HepG2 (cell line): ENCODE data around the gene CPA5. TPM values are rescaled to one million over a fixed set of nuclear protein-coding genes. Genes with fewer than 3 reads are reported as not detected.

Experiments
- ATAC-seq: fragments of 200-7000 bp; cut with Tn5 transposase; 3 replicates; pipeline ENCODE4 v1.9.1; 2020; ENCODE audit warnings: mild to moderate bottlenecking, moderate library complexity
- BruUV-seq: library from RNA; stranded (reverse); fragments of 400-500 nt; replicated peaks from 2 replicates; lab custom pipeline; 2021; lab: Mats Ljungman, UMichigan
- CTCF ChIA-PET: fragments of 300-600 bp; formaldehyde crosslinking; extraction: SDS; loops from one replicate; lab custom pipeline; 2021; ENCODE audit warnings: low total read pairs, inconsistent platforms, low intra/inter-chr PET ratio; lab: Yijun Ruan, JAX
- POLR2A ChIA-PET: fragments of 350-600 bp; sonication (Branson Sonifier 250); formaldehyde crosslinking; loops from one replicate; lab custom pipeline; 2020; ENCODE audit warnings: antibody characterized with exemption, inconsistent platforms; lab: Yijun Ruan, JAX
- DNase-seq: peaks from one replicate; pipeline ENCODE4 v3.0.0-alpha.2; 2015; ENCODE audit warnings: low spot score
- FAIRE-seq: peaks from 3 replicates; lab custom pipeline; 2011; peaks lifted over from hg19 to GRCh38; lab: Jason Lieb, UNC
- H2AFZ ChIP-seq: one replicate; pipeline ENCODE4 v1.6.1; 2011; ENCODE audit warnings: low read length, inconsistent platforms
- H3K27ac ChIP-seq: fragments of 300-600 bp; 3 replicates; pipeline ENCODE4 v1.8.0; 2011; ENCODE audit warnings: mixed run types, mild to moderate bottlenecking, mixed read lengths, low read length, inconsistent platforms; ENCODE audit not compliant: insufficient read depth; ENCODE audit errors: extremely low read length
- H3K27me3 ChIP-seq, 2 experiments: fragments of 200-600 bp in 1 of 2; 2 replicates in 1 of 2; 3 replicates in 1 of 2; pipeline versions ENCODE4 v1.6.0 to v1.8.0; 2011; ENCODE audit warnings: low read length in 2 of 2, mild to moderate bottlenecking in 2 of 2, moderate library complexity in 2 of 2, inconsistent platforms in 1 of 2; ENCODE audit not compliant: insufficient read depth in 2 of 2, control insufficient read depth in 1 of 2
- H3K36me3 ChIP-seq, 2 experiments: fragments of 200-600 bp in 1 of 2; replicated peaks in 1 of 2; 2 replicates in 1 of 2; 3 replicates in 1 of 2; pipeline versions ENCODE4 v1.5.1 to v1.8.0; 2011; ENCODE audit warnings: low read length in 2 of 2, inconsistent platforms in 1 of 2; ENCODE audit not compliant: insufficient read depth in 2 of 2, control insufficient read depth in 1 of 2
- H3K4me1 ChIP-seq: 2 replicates; pipeline ENCODE4 v1.5.1; 2012; ENCODE audit warnings: low read length, inconsistent platforms; ENCODE audit not compliant: insufficient read depth
- H3K4me2 ChIP-seq: 2 replicates; pipeline ENCODE4 v1.6.0; 2011; ENCODE audit warnings: low read depth, low read length, inconsistent platforms
- H3K4me3 ChIP-seq, 3 experiments: fragments of 200-600 bp in 1 of 3; sonication (generic), shearing (Covaris generic) in 1 of 3; replicated peaks in 1 of 3; 2 replicates each; pipeline ENCODE4 v1.5.1; 2011 to 2016; ENCODE audit warnings: low read length in 3 of 3, inconsistent platforms in 2 of 3, low read depth in 2 of 3, mild to moderate bottlenecking in 2 of 3, control low read depth in 1 of 3, mixed read lengths in 1 of 3; ENCODE audit not compliant: insufficient read depth in 1 of 3
- H3K79me2 ChIP-seq: one replicate; pipeline ENCODE4 v1.6.1; 2011; ENCODE audit warnings: low read length, inconsistent platforms; ENCODE audit not compliant: insufficient read depth
- H3K9ac ChIP-seq: 2 replicates; pipeline ENCODE4 v1.6.0; 2011; ENCODE audit warnings: mild to moderate bottlenecking, low read depth, low read length, inconsistent platforms; ENCODE audit not compliant: insufficient read depth
- H3K9me3 ChIP-seq: 2 replicates; pipeline ENCODE4 v1.5.1; 2012; ENCODE audit warnings: mild to moderate bottlenecking, low read length
- H4K20me1 ChIP-seq: 2 replicates; pipeline ENCODE4 v1.6.0; 2011; ENCODE audit warnings: inconsistent platforms, mild to moderate bottlenecking, low read length, moderate library complexity; ENCODE audit not compliant: insufficient read depth
- CTCF ChIP-seq: sonication (generic); formaldehyde crosslinking; IDR thresholded peaks from 2 replicates; pipeline ENCODE4 v1.5.0; 2020; ENCODE audit warnings: mild to moderate bottlenecking, missing genetic modification reagents, moderate library complexity
- ELF3 ChIP-seq: IDR thresholded peaks from 2 replicates; pipeline ENCODE4 v1.6.1; 2016; ENCODE audit warnings: missing genetic modification reagents, missing compliant biosample characterization
- GABPA ChIP-seq, 2 experiments: IDR thresholded peaks; 2 replicates each; pipeline ENCODE4 v1.6.1; 2011 to 2016; ENCODE audit warnings: low read depth in 2 of 2, low read length in 1 of 2, missing biosample characterization in 1 of 2, missing genetic modification characterization in 1 of 2
- GRHL1 ChIP-seq: sonication (generic); formaldehyde crosslinking; conservative IDR thresholded peaks from 2 replicates; pipeline ENCODE4 v1.8.0; 2022; ENCODE audit warnings: missing genetic modification reagents
- HMGA1 ChIP-seq: sonication (generic); formaldehyde crosslinking; conservative IDR thresholded peaks from 2 replicates; pipeline ENCODE4 v1.4.0; 2020; ENCODE audit warnings: missing genetic modification reagents
- HOXA3 ChIP-seq: sonication (generic); formaldehyde crosslinking; IDR thresholded peaks from 2 replicates; pipeline ENCODE4 v1.5.0; 2020; ENCODE audit warnings: missing genetic modification reagents
- MED13 ChIP-seq: sonication (generic); formaldehyde crosslinking; IDR thresholded peaks from 2 replicates; pipeline ENCODE4 v1.5.0; 2020; ENCODE audit warnings: missing genetic modification reagents
- MIER2 ChIP-seq: IDR thresholded peaks from 2 replicates; pipeline ENCODE4 v1.6.1; 2016; ENCODE audit warnings: missing biosample characterization, missing genetic modification reagents
- MYNN ChIP-seq: sonication (generic); formaldehyde crosslinking; IDR thresholded peaks from 2 replicates; pipeline ENCODE4 v1.4.0; 2020; ENCODE audit warnings: mild to moderate bottlenecking, low read depth, missing genetic modification reagents
- PRPF4 ChIP-seq: fragments of 200-400 bp; formaldehyde crosslinking; IDR thresholded peaks from 2 replicates; pipeline ENCODE4 v1.6.1; 2016; ENCODE audit warnings: low read length, low read depth; ENCODE audit not compliant: poor library complexity, severe bottlenecking
- SMARCE1 ChIP-seq: fragments of 450-650 bp; IDR thresholded peaks from 2 replicates; pipeline ENCODE4 v1.6.1; 2017; ENCODE audit warnings: borderline replicate concordance
- ZGPAT ChIP-seq: IDR thresholded peaks from 2 replicates; pipeline ENCODE4 v1.6.1; 2016; ENCODE audit warnings: mild to moderate bottlenecking
- ZNF260 ChIP-seq: sonication (generic); formaldehyde crosslinking; IDR thresholded peaks from 2 replicates; pipeline ENCODE4 v1.4.0; 2020; ENCODE audit warnings: missing genetic modification reagents, low read depth, mild to moderate bottlenecking, borderline replicate concordance
- ZNF263 ChIP-seq: sonication (generic); formaldehyde crosslinking; IDR thresholded peaks from 2 replicates; pipeline ENCODE4 v1.4.0; 2020; ENCODE audit warnings: missing genetic modification reagents
- ZNF557 ChIP-seq: sonication (generic); formaldehyde crosslinking; IDR thresholded peaks from 2 replicates; pipeline ENCODE4 v1.4.0; 2020; ENCODE audit warnings: missing genetic modification reagents
- ZNF770 ChIP-seq: sonication (generic); formaldehyde crosslinking; IDR thresholded peaks from 2 replicates; pipeline ENCODE4 v1.5.0; 2020; ENCODE audit warnings: mild to moderate bottlenecking, missing genetic modification reagents
- ZNF788 ChIP-seq: sonication (generic); formaldehyde crosslinking; IDR thresholded peaks from 2 replicates; pipeline ENCODE4 v1.5.0; 2020; ENCODE audit warnings: mild to moderate bottlenecking, missing genetic modification reagents, borderline replicate concordance
- in situ Hi-C: cut with HindIII; loops from 2 replicates; pipeline ENCODE4 v1.10.0; 2017; ENCODE audit warnings: low pct_unique_long_range_greater_than_20kb; ENCODE audit not compliant: extremely low pct_ligation_motif_present
- intact Hi-C: fragments of 100-400 bp; cut with micrococcal nuclease; formaldehyde crosslinking; loops from one replicate; pipeline ENCODE4 v1.10.0; 2022; ENCODE audit not compliant: unreplicated experiment
- polyA plus RNA-seq, 8 experiments: library from polyadenylated mRNA; depleted of rRNA in 3 of 8; stranded (reverse) in 7 of 8; unstranded in 1 of 8; fragments of >200 nt; fragmentation: Illumina TruSeq in 4 of 8; extraction: Trizol in 4 of 8; gene quantifications; 2 replicates each; pipeline versions ENCODE4 v1.2.1 to v1.2.3, GENCODE V29; 2011 to 2016; ENCODE audit warnings: low read depth in 4 of 8, missing spikeins in 1 of 8, mixed read lengths in 1 of 8; ENCODE audit not compliant: insufficient read depth in 1 of 8
- total RNA-seq, 5 experiments: library from RNA; depleted of rRNA; stranded (reverse); fragments of >200 nt; fragmentation: Illumina TruSeq; extraction: Trizol; gene quantifications; 2 replicates each; pipeline ENCODE4 v1.2.3, GENCODE V29; 2016; ENCODE audit warnings: low read depth in 1 of 5

Gene CPA5
- total and polyA plus RNA-seq, 2 of the 13 experiments (the other 11 are each of a cell fraction or from before 2014, with no cell fraction given), result 0.48 TPM; not detected in 1

- TF ChIP-seq CTCF (no peak), ELF3 (CRISPR knock-in tag) (no peak), ZNF788 (CRISPR knock-in tag) (no peak), HMGA1 (no peak), MED13 (no peak), HOXA3 (CRISPR knock-in tag) (no peak), ZNF260 (CRISPR knock-in tag) (no peak)
Observed at GRCh38 chr7:130413201-130413600, 68.6 kb downstream of the CPA5 start (continued).

GRCh38 chr7:130415006-130415405 lies 70.4 kb downstream of the CPA5 start:
- ChIA-PET POLR2A (no interaction called here), CTCF (no interaction called here)
- DNase-seq (no peak), FAIRE-seq (no peak), ATAC-seq (no peak)
- H3K4me2 ChIP-seq, result no peak overlapping the region
- no peaks in the 10 kb centered on the region for H3K9me3 ChIP-seq
- no peaks in the 10 kb centered on the region for H3K79me2 ChIP-seq
- H4K20me1 ChIP-seq, result no peaks in the 10 kb centered on the region
- in situ Hi-C loops (no loop called here), intact Hi-C loops (no loop called here)
- H3K36me3 ChIP-seq, result no peaks in the 10 kb centered on the region
- H3K9ac ChIP-seq, result no peak overlapping the region
- no TSS peak for BruUV-seq
- no peak overlapping the region for H2AFZ ChIP-seq
- no peak overlapping the region for H3K27ac ChIP-seq
- H3K27me3 ChIP-seq, result no peaks in the 10 kb centered on the region
- H3K4me3 ChIP-seq, result no peak overlapping the region
- no peaks in the 10 kb centered on the region for H3K4me1 ChIP-seq
- TF ChIP-seq GRHL1 (CRISPR knock-in tag), result no peak
- no peak for TF ChIP-seq ZNF557 (CRISPR knock-in tag)
- TF ChIP-seq ZNF263 (CRISPR knock-in tag), result no peak
- no peak for TF ChIP-seq PRPF4
- no peak for TF ChIP-seq MYNN (CRISPR knock-in tag)
- TF ChIP-seq ZGPAT (CRISPR knock-in tag), result no peak
- no peak for TF ChIP-seq SMARCE1
- no peak for TF ChIP-seq GABPA (IDR thresholded peaks at IDR 0.05; ENCODE audit: low read depth, low read length)
- TF ChIP-seq GABPA (CRISPR knock-in tag; IDR thresholded peaks at IDR 0.05; ENCODE audit: low read depth), result no peak
- TF ChIP-seq ZNF770 (CRISPR knock-in tag), result no peak
- TF ChIP-seq MIER2 (CRISPR knock-in tag), result no peak
